IMR-90 (cell line): ENCODE measurements around the gene SLC46A2. TPM values are rescaled to one million over a fixed set of nuclear protein-coding genes. Genes with fewer than 3 reads are reported as not detected.

Experiments used
- polyA plus RNA-seq, 3 experiments: library from polyadenylated mRNA; depleted of rRNA; stranded (reverse); fragments of >200 nt; gene quantifications; 2 replicates each; pipeline ENCODE4 v1.2.3, GENCODE V29; 2012; ENCODE audit warnings: low replicate concordance in 1 of 3
- total RNA-seq: library from RNA; depleted of rRNA; stranded (reverse); fragments of >200 nt; gene quantifications from 2 replicates; pipeline ENCODE4 v1.2.3, GENCODE V29; 2012; rRNA removed

SLC46A2 gene
- total and polyA plus RNA-seq, 2 of the 4 experiments (the other 2 are of a cell fraction) = not detected

Other genes starting within 250 kb of the SLC46A2 start
- gene INIP, start 172.8 kb downstream of the SLC46A2 start, total RNA-seq = 15.4 and 23.3 TPM in 2 replicates
- gene INIP, start 172.8 kb downstream of the SLC46A2 start, polyA plus RNA-seq (2012; rRNA removed) = 10.7 and 11.1 TPM in 2 replicates
- 18.8 and 23.6 TPM in 2 replicates for gene SNX30, start 140.1 kb downstream of the SLC46A2 start, total RNA-seq
- gene SNX30, start 140.1 kb downstream of the SLC46A2 start, polyA plus RNA-seq (2012; rRNA removed) = 7.6 and 8.0 TPM in 2 replicates
- 0.54 and 0.83 TPM in 2 replicates for gene ZNF883, start 121.3 kb upstream of the SLC46A2 start, total RNA-seq
- gene ZNF883, start 121.3 kb upstream of the SLC46A2 start, polyA plus RNA-seq (2012; rRNA removed) = 0.32 and 0.51 TPM in 2 replicates
- gene ZFP37, start 165.8 kb upstream of the SLC46A2 start, total RNA-seq = 3.6 and 4.4 TPM in 2 replicates
- 0.75 and 0.84 TPM in 2 replicates for gene ZFP37, start 165.8 kb upstream of the SLC46A2 start, polyA plus RNA-seq (2012; rRNA removed)